ENCODE measurements around the gene JAZF1. TPM values are rescaled to one million over a fixed set of nuclear protein-coding genes. Genes with fewer than 3 reads are reported as not detected.

JAZF1 gene
- total RNA-seq, 1 experiment from 2014 or later = 9.1 TPM

- Histone ChIP-seq H3K27me3 (ENCODE audit: insufficient read depth, low read length) (no peaks in the 10 kb centered on the region), H3K9ac (ENCODE audit: extremely low read depth, insufficient read length, low read length) (no peak overlapping the region), H2BK15ac (ENCODE audit: low read depth, low read length) (no peak overlapping the region), H3K23me2 (ENCODE audit: insufficient read length, low read depth, low read length, poor library complexity, severe bottlenecking) (no peaks in the 10 kb centered on the region), H2BK20ac (ENCODE audit: low read depth, low read length, poor library complexity, severe bottlenecking) (no peak overlapping the region), H2BK5ac (ENCODE audit: insufficient read length, low read length) (no peak overlapping the region), H3K79me2 (ENCODE audit: insufficient read depth, low read length) (no peaks in the 10 kb centered on the region), H3K14ac (ENCODE audit: insufficient read depth, low read length) (no peak overlapping the region), H4K5ac (ENCODE audit: insufficient read length, low read depth, low read length) (no peak overlapping the region), H3K56ac (ENCODE audit: insufficient read length, low read depth, low read length) (no peak overlapping the region), H3K4me2 (ENCODE audit: insufficient read depth, insufficient read length, low read length) (no peak overlapping the region), H2BK12ac (ENCODE audit: insufficient read length, low read depth, low read length) (no peak overlapping the region), H3T11ph (ENCODE audit: low read length) (no peak overlapping the region), H2AFZ (ENCODE audit: low read length) (no peak overlapping the region), H3K4me1 (ENCODE audit: insufficient read depth, low read length) (peaks cover under 1% of the 10 kb centered on the region; the same call in 1 of the 2 replicates), H3K27ac (ENCODE audit: insufficient read length, low read depth, low read length) (no peak overlapping the region), H3K79me1 (ENCODE audit: insufficient read depth, low read depth, low read length, poor library complexity, severe bottlenecking) (no peaks in the 10 kb centered on the region), H3K23ac (ENCODE audit: insufficient read length, low read depth, low read length) (no peak overlapping the region), H3K4ac (ENCODE audit: low read depth, low read length) (no peak overlapping the region), H2BK120ac (ENCODE audit: low read depth, low read length, poor library complexity, severe bottlenecking) (no peak overlapping the region), H3K18ac (ENCODE audit: insufficient read length, low read depth, low read length) (no peak overlapping the region), H3K9me3 (ENCODE audit: control insufficient read depth, low read depth, low read length) (no peaks in the 10 kb centered on the region), H2AK5ac (ENCODE audit: insufficient read length, low read length) (no peak overlapping the region), H4K8ac (replicated peaks; ENCODE audit: insufficient read length, low read depth, low read length) (no peak overlapping the region), H4K91ac (ENCODE audit: insufficient read length, low read depth, low read length) (no peak overlapping the region), H4K20me1 (ENCODE audit: control insufficient read depth, insufficient read depth, insufficient read length) (no peaks in the 10 kb centered on the region)
- WGBS (ENCODE audit: extremely low coverage, insufficient read length, low lambda C conversion rate) = no CpG with 5 or more reads among the region's 3 CpGs
- Mint-ChIP-seq H3K4me1 (peaks cover 0 to 3% of the 10 kb centered on the region in 2 experiments; a peak in 1 of 4 replicates), H3K36me3 (ENCODE audit: insufficient read depth in 1 of 3, low read depth in 3 of 3) (no peaks in the 10 kb centered on the region; a peak in 3 of 7 replicates), H3K9me3 (no peaks in the 10 kb centered on the region), H3K4me3 (no peak overlapping the region), H3K27ac (no peak overlapping the region), H3K27me3 (ENCODE audit: low read depth) (no peaks in the 10 kb centered on the region)
- no peak for DNase-seq
- no peak for TF ChIP-seq CTCF (conservative IDR thresholded peaks at IDR 0.05)
Observed at GRCh38 chr7:28112012-28112411, 68.6 kb downstream of the JAZF1 start.
